Measurements from ENCODE around the gene MINDY4B.

The MINDY4B gene

GRCh38 chr3:150843241-150843640 lies 62.0 kb downstream of the MINDY4B start:
- no peak for FAIRE-seq

GRCh38 chr3:150840802-150841515 lies 64.3 kb downstream of the MINDY4B start:
- FAIRE-seq: no peak

GRCh38 chr3:150830745-150831144 lies 74.5 kb downstream of the MINDY4B start:
- no peak for FAIRE-seq

DNA sequence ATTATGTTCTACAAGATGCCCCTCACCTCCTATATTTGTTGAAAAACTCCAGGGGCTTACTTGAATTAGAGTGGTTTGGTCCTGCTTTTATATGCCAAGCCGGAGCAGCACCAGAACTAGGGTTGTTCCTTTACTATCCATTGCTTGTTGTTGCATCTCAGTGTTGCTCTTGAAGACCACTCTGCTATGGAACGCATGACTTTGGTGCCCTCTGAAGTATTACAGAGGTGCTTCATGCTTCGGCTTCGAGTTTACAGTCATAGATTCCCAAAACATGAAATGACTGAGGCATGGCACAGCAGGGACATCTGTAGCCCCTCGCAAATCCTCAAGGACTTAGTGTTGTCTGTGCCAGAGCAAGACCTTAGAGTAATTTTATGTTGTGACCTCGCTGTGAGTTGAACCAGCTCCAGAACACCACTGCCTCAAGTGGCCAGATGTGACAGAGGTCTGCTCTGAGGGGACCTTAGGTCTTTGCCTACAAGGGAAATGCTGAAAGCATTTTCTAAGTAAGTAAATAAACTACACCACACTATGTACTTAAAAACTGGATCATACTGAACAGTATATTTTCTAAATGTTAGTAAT lies 75.1 kb downstream of the MINDY4B start:
- FAIRE-seq: no peak

DNA sequence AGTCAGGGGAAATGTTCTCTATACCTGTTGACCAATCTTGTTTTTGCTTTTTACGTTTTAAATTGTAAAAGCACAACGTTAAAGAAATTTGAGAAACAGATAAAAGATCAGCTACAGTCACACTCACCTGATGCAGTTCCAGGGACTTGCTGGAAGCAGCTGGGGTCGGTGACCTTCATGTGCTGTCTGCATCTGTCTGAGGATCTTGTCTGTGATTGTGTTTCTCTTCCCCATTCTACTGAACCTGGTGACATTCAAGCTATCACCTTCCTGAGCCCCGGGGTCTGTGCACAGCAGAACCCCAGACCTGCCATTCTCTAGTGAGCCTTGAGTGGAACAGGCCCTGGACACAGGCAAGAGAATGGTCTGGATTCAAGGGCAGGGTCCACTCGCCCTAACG lies 75.8 kb downstream of the MINDY4B start:
- FAIRE-seq: no peak

DNA sequence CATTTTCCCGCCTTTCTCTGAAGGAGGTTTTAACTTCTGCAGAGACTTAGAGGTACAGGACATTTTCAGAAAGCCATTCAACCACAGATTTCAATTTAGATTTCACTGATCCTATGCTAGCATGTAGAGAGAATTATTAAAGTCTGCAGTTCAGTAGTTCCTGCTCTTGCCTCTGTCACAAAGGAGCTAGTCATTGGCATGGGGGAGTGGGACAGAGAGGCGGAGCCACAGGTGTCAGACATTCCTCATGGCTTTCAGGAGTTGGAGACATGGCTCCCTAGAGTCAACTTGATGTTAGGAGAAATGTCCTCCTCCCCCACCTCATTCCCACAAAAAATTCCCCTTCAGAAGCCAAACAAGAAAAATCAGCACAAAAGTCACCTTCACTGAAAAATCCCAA lies 76.2 kb downstream of the MINDY4B start:
- FAIRE-seq: no peak

DNA sequence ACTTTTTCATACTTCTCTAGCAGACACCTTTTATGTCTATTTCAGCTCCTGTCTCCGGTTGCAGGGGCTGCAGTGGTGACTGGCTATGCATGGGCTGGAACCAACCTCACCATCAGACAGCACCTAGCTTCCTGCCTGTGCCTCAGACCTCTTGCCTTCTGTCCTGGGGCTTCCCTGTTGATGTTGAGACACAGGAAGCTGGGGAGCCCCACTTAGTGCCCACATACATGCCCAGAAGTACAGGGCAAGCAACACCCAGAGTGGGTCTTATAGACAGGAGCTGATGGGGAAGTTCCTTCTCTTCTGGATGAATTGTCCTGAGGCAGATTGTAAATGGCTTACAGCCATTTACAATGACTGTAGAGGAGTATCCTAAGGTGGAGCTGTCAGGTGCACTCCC lies 77.0 kb downstream of the MINDY4B start:
- FAIRE-seq: no peak

DNA sequence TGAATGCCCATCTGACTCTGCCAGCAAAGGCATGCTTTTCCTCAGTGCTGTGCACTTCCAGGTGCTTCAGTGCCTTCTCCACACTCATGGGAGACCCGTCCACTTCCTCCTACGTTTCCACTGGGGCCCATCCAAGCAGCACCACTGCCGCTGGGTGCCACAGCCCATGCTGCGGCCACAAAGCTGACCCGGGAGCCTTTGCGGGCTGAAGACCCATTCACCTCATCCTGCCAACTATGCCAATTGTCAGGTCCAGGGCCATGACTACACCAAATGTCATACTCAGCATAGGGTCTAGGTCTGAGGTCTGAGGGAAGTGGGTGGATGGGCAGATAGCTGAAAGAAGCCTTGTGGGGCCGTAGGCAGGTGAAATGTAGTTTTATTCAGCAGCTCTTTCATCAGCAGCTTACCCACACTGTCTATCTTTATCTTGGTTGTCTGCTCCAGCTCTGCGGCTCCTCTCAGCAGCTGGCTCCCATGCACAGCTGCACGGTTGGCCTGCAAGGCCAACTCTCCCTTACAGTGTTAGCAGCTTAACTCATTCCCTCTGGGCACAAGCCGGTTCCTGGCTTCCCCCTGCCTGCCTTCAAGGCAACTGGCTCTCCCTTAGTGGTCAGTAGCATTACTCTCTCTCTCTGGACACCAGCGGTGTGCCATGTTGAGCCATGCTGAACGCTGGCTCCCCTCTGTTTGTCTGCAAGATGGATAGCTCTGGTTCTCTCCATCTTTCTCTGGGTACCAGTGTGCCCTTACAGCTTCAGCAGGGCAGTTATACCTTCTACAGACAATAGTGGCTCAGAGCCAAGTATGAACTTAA lies 78.6 kb downstream of the MINDY4B start:
- no peak for FAIRE-seq

DNA sequence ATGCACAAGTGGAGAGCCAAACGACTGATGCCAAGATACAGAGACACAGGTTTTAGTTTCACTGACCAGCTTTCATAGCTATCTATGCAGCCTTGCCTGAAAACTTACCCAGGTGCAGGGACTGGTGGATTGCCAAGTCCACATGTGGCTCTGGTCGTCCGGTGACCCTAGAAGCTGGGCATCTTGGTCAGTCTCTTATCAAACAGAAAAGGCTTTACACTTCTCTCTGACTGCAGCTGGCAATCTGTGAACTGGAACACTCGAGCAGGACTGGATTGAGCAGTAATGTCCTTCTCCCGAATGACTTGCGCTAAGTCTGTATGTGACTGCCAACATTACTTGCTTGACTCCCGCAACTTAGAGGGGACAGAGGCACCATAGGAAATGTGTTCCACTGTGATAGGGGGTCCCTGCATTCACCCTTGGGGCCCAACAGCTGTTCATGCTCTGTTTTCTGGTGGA lies 79.3 kb downstream of the MINDY4B start:
- no peak for FAIRE-seq

DNA sequence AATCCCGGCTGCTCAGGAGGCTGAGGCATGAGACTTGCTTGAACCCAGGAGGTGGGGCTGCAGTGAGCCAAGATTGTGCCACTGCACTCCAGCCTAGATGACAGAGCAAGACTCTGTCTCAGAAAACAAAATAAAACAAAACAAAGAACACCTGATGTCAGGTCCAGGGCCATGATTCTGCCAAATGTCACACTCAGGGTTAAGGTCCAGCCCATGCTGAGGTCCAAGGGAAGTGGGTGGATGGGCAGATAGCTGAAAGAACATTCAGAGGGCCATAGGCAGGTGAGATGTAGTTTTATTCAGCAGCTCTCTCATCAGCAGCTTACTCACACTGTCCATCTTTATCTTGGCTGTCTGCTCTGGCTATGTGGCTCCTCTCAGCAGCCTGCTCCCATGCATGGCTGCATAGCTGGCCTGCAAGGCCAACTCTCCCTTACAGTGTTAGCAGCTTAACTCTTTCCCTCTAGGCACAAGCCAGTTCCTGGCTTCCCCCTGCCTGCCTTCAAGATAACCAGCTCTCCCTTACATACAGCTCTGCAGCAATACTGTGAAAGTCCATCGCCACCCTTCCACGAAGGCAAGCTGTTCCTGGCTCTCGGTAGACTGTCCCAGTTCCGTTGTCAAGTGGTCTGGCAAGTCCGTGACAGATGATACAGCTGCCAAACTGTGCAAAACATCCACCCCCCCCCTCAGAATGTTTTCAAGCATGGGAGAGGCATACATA lies 79.9 kb downstream of the MINDY4B start:
- FAIRE-seq: no peak

DNA sequence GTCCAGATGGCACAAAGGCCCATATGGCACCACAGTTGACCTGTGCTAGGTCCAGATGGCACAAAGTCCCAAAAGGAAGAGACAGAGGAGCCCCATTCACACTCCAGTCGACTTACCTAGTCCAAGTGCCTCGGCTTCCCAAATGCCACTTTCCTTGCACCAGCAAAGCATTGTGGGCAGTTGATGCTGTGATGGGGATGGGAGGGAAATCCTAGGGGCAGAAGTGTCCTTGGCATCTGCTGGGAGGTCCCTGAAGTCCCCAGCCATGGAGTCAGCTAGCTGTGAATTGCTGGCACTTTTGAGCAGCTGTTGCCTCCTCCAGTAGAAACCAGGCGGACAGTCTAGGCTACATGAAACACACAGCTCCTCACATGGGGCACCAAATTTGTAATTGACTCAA lies 82.0 kb downstream of the MINDY4B start:
- no peak for FAIRE-seq

DNA sequence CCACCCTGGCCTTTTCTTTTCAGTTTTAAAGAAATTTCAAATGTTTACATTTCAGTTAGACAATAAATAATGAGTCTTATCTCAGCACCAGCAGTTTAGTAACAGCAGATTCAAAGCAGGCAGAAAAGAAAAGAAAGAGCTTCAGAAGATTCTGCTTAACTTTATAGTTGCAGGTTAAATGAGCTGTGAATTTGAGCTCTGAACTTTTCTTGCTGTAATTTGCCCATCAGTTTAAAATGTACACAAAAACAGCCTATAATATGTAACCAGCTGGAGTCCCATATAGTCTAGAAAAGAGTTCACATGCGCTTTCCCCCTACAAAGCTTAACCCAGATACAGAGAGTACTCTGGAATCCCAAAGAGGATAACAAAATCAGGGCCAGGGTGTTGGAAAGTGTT lies 82.6 kb downstream of the MINDY4B start:
- no peak for FAIRE-seq
